Rectal smooth muscle tissue (tissue), 1 donor: ENCODE data around the gene PSAPL1.
"Not testable (repeated sequence)": the region's sequence is repeated elsewhere in the genome, so short reads cannot be mapped to it uniquely, and the experiment has no call there.

Experiments used
- H3K27ac ChIP-seq: one replicate; pipeline ENCODE4 v1.7.0; 2013; ENCODE audit warnings: low read depth, low read length, inconsistent platforms
- H3K27me3 ChIP-seq: one replicate; pipeline ENCODE4 v1.7.0; 2013; ENCODE audit warnings: low read length; ENCODE audit not compliant: control insufficient read depth, insufficient read depth
- H3K36me3 ChIP-seq: one replicate; pipeline ENCODE4 v1.7.0; 2013; ENCODE audit warnings: low read length; ENCODE audit not compliant: control insufficient read depth, insufficient read depth
- H3K4me1 ChIP-seq: one replicate; pipeline ENCODE4 v1.7.0; 2013; ENCODE audit warnings: low read length; ENCODE audit not compliant: control insufficient read depth, insufficient read depth
- H3K4me3 ChIP-seq: one replicate; pipeline ENCODE4 v1.7.0; 2013; ENCODE audit warnings: low read length
- H3K9ac ChIP-seq: one replicate; pipeline ENCODE4 v1.7.0; 2013; ENCODE audit warnings: low read length

The PSAPL1 gene

DNA sequence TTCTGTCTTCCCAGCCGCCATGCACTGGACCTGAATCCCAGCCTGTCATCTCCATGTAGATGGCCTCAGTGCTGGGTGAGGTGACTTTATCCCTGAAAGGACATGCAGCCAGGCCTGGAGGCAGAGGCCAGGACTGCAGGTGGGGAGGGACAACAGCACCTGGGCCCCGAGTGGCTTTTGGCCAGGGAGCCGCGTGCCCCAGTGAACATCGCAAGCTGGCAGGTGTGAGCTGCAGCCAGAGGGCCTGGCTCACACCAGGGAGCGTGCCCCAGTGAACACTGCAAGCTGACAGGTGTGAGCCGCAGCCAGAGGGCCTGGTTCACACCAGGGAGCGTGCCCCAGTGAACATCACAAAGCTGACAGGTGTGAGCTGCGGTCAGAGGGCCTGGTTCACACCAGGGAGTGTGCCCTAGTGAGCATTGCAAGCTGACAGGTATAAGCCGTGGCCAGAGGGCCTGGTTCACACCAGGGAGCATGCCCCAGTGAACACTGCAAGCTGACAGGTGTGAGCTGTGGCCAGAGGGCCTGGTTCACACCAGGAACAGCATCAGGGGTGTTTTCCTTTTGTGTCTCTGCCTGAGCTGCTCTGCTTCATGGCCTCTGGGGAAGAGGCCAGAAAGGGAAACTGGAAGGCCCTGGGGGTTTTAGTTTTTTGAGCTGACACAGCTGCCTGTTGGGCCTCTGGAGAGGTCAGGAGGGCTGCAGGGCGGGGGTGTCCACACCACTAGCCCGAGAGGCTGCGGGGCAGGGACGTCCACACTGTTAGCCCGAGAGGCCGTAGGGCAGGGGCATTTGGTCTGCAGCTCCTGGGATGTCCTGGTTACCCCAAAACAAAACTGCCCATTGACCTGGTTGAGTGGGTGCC, 22.7 kb upstream of the PSAPL1 start:
- Histone ChIP-seq H3K4me3 (no peak overlapping the region), H3K27me3 (no peaks in the 10 kb centered on the region), H3K9ac (no peak overlapping the region), H3K4me1 (no peaks in the 10 kb centered on the region), H3K27ac (no peak overlapping the region), H3K36me3 (no peaks in the 10 kb centered on the region)

- H3K27me3 ChIP-seq, result not testable (repeated sequence)
These were observed 18.1 kb upstream of the PSAPL1 start for GRCh38 chr4:7452802-7453201.

GRCh38 chr4:7451800-7452199, 17.1 kb upstream of the PSAPL1 start:
- Histone ChIP-seq H3K36me3 (no peaks in the 10 kb centered on the region), H3K4me3 (no peak overlapping the region), H3K9ac (no peak overlapping the region), H3K4me1 (no peaks in the 10 kb centered on the region), H3K27me3 (no peaks in the 10 kb centered on the region), H3K27ac (no peak overlapping the region)

More at GRCh38 chr4:7452802-7453201, 18.1 kb upstream of the PSAPL1 start:
- H3K27ac ChIP-seq, H3K36me3 ChIP-seq, H3K9ac ChIP-seq, H3K4me3 ChIP-seq, H3K4me1 ChIP-seq: not testable (repeated sequence)

GRCh38 chr4:7451434-7451789, 16.7 kb upstream of the PSAPL1 start:
- H3K9ac ChIP-seq, result no peak overlapping the region
- no peak overlapping the region for H3K27ac ChIP-seq
- H3K4me1 ChIP-seq, result no peaks in the 10 kb centered on the region
- no peaks in the 10 kb centered on the region for H3K27me3 ChIP-seq
- no peaks in the 10 kb centered on the region for H3K36me3 ChIP-seq
- no peak overlapping the region for H3K4me3 ChIP-seq

- H3K27me3 ChIP-seq, result no peaks in the 10 kb centered on the region
- H3K9ac ChIP-seq, result no peak overlapping the region
- H3K27ac ChIP-seq, result no peak overlapping the region
- no peaks in the 10 kb centered on the region for H3K36me3 ChIP-seq
- H3K4me3 ChIP-seq, result no peak overlapping the region
- H3K4me1 ChIP-seq, result no peaks in the 10 kb centered on the region
These were observed 16.2 kb upstream of the PSAPL1 start for GRCh38 chr4:7450775-7451433.

GRCh38 chr4:7448036-7448435, 13.3 kb upstream of the PSAPL1 start:
- Histone ChIP-seq H3K4me1 (no peaks in the 10 kb centered on the region), H3K9ac (no peak overlapping the region), H3K27ac (no peak overlapping the region), H3K36me3 (no peaks in the 10 kb centered on the region), H3K27me3 (no peaks in the 10 kb centered on the region), H3K4me3 (no peak overlapping the region)

- Histone ChIP-seq H3K4me3 (no peak overlapping the region), H3K9ac (no peak overlapping the region), H3K36me3 (no peaks in the 10 kb centered on the region), H3K27ac (no peak overlapping the region), H3K27me3 (no peaks in the 10 kb centered on the region), H3K4me1 (no peaks in the 10 kb centered on the region)
These were observed 12.5 kb upstream of the PSAPL1 start for GRCh38 chr4:7447236-7447635.

- no peaks in the 10 kb centered on the region for H3K4me1 ChIP-seq
- no peak overlapping the region for H3K4me3 ChIP-seq
- no peaks in the 10 kb centered on the region for H3K27me3 ChIP-seq
- H3K9ac ChIP-seq, result no peak overlapping the region
- no peak overlapping the region for H3K27ac ChIP-seq
- no peaks in the 10 kb centered on the region for H3K36me3 ChIP-seq
These were observed 10.0 kb upstream of the PSAPL1 start for GRCh38 chr4:7444731-7445130.

DNA sequence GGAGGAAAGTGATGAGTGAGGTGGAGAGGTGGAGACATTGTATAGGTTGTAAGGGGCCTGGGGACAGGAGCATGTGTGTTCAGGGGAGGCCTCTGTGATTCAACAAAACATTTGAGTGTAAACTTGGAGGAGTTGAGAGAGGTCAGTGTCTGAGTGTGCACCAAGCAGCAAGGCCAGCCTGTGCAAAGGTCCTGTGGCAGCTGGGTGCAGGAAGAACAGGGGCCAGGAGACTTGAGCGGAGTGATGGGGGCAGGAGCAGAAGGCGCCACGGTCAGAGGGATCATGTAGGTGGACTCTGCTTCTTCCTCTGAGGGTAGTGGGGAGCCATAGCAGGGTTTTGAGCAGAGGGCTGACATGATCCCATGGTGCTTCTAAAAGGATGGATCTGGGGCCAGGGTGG, 9.6 kb upstream of the PSAPL1 start:
- Histone ChIP-seq H3K9ac (no peak overlapping the region), H3K27ac (no peak overlapping the region), H3K27me3 (no peaks in the 10 kb centered on the region), H3K36me3 (no peaks in the 10 kb centered on the region), H3K4me3 (no peak overlapping the region), H3K4me1 (no peaks in the 10 kb centered on the region)

- no peak overlapping the region for H3K27ac ChIP-seq
These were observed 7.9 kb upstream of the PSAPL1 start for GRCh38 chr4:7442574-7443162.

DNA sequence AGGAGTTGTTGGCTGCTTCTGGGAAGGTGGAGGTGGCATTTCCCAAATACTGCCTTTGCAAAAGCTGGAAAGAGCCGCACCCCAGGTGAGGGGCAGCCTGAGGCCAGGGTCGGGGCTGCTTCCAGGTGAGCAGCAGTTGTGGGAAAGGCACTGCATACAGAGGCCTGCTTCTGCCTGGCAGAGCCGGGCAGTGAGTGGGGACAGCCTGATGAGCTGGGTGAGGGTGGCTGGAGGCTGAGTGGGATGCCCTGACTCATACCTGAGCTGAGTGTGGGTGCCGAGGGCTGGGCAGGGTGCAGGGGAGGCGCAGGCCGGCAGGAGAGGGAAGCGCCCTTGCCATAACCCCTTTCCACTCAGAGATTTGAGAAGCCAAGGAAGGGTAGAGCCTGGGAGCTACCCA, 6.5 kb upstream of the PSAPL1 start:
- Histone ChIP-seq H3K27ac (no peak overlapping the region), H3K27me3 (no peaks in the 10 kb centered on the region), H3K4me3 (no peak overlapping the region), H3K36me3 (no peaks in the 10 kb centered on the region), H3K4me1 (no peaks in the 10 kb centered on the region), H3K9ac (no peak overlapping the region)

More at GRCh38 chr4:7442574-7443162, 7.9 kb upstream of the PSAPL1 start:
- H3K9ac ChIP-seq, result no peak overlapping the region
- no peaks in the 10 kb centered on the region for H3K36me3 ChIP-seq
- no peaks in the 10 kb centered on the region for H3K4me1 ChIP-seq
- H3K27me3 ChIP-seq, result no peaks in the 10 kb centered on the region
- H3K4me3 ChIP-seq, result no peak overlapping the region

DNA sequence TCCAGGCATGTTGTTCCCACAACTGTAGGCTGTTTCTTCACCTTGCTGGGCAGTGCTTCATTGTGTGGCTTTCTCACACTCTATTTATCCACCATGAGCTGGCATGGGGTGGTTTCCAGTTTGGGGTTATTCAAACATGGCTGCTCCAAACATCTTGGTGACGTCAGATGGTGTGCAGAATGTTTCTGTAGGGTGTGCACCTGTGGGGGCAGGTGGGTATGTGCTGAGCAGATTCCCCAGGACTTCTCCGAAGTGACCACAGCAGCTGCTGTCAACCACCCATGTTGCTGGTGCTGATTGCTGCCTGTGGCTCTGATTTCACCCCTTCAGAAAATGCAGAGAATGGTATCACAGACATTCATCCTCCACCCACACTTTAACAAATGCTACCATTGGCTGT, 5.0 kb upstream of the PSAPL1 start:
- Histone ChIP-seq H3K27me3 (no peaks in the 10 kb centered on the region), H3K4me1 (no peaks in the 10 kb centered on the region), H3K9ac (no peak overlapping the region), H3K4me3 (no peak overlapping the region), H3K27ac (no peak overlapping the region), H3K36me3 (no peaks in the 10 kb centered on the region)
